ENCODE data around the gene SCFD2. TPM values are rescaled to one million over a fixed set of nuclear protein-coding genes. Genes with fewer than 3 reads are reported as not detected.

The SCFD2 gene
- total RNA-seq, 4 donors from 2014 or later = 12.7 to 23.7 (median 18.3) TPM

DNA sequence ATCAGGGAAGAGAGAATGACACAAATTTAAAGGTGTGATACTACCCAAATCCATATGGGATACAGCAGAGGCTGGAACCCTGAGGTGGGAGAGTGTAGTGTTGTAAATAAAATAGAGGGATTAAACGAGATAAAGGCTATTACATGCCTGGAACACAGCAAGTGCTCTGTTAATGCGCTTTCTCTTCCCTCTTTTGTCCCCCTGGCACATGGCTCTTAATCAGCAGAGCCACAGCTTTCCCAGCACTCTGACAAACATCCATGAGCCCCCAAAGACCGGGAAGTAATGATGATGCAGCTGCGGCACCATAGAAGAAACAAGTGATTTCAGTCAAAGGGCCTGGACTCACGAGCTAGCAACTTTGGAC lies 417.8 kb downstream of the SCFD2 start:
- in situ Hi-C loops (cut with MboI; ENCODE audit: low pct_ligation_motif_present in 1 of 4, low pct_unique_long_range_greater_than_20kb in 1 of 4, low sequenced_read_pairs in 3 of 4) = no loop called here
- H3K4me1 ChIP-seq = no peaks in the 10 kb centered on the region
- no peak overlapping the region for H3K4me3 ChIP-seq
- DNase-seq = no peak
- 85 to 91% methylated on average over 5 of the region's 5 CpGs for WGBS, 2 donors (ENCODE audit: low coverage in 1 of 2)
- H3K27ac ChIP-seq = no peak overlapping the region
- no peaks in the 10 kb centered on the region for H3K9me3 ChIP-seq
- TF ChIP-seq POLR2AphosphoS5 (IDR thresholded peaks at IDR 0.05) (no peak), EP300 (IDR thresholded peaks at IDR 0.05; ENCODE audit: low read depth) (no peak), POLR2A (IDR thresholded peaks at IDR 0.05) (no peak)
- TF ChIP-seq, protein P1, sequence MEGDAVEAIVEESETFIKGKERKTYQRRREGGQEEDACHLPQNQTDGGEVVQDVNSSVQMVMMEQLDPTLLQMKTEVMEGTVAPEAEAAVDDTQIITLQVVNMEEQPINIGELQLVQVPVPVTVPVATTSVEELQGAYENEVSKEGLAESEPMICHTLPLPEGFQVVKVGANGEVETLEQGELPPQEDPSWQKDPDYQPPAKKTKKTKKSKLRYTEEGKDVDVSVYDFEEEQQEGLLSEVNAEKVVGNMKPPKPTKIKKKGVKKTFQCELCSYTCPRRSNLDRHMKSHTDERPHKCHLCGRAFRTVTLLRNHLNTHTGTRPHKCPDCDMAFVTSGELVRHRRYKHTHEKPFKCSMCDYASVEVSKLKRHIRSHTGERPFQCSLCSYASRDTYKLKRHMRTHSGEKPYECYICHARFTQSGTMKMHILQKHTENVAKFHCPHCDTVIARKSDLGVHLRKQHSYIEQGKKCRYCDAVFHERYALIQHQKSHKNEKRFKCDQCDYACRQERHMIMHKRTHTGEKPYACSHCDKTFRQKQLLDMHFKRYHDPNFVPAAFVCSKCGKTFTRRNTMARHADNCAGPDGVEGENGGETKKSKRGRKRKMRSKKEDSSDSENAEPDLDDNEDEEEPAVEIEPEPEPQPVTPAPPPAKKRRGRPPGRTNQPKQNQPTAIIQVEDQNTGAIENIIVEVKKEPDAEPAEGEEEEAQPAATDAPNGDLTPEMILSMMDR (IDR thresholded peaks at IDR 0.05) = no peak
- H3K36me3 ChIP-seq = no peaks in the 10 kb centered on the region
- intact Hi-C loops (cut with DNase I; ENCODE audit: low total_unique reads) = no loop called here
- H3K27me3 ChIP-seq = no peaks in the 10 kb centered on the region

DNA sequence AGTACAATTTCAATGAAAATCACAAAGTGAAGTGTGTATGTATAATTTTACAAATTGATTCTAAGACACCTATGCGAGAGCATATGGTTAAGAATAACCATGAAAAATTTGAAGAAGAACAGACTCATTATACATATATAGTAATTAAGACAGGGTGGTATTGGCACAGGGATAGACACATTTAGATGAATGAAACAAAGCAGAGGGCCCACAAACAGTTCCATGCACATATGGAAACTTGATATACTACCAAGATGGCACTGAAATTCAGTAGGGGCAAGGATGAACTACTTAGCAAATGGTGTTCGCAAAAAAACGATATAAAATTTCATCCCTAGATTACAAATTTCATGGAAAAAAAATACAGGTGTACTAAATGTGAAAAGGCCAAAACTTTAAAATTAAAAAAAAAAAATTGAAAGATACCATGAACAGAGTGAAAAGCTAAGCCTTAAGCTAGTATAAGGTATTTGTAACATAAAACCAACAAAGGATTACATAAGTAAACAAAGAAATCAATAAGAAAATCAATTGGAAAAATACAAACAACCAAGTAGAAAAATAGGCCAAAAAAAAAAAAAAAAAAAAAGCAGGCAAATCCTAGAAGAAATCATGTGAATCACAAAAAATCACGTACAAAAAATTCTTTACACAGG lies 418.3 kb downstream of the SCFD2 start:
- Histone ChIP-seq H3K9me3 (no peaks in the 10 kb centered on the region), H3K27ac (no peak overlapping the region), H3K36me3 (no peaks in the 10 kb centered on the region), H3K4me3 (no peak overlapping the region), H3K27me3 (no peaks in the 10 kb centered on the region), H3K4me1 (no peaks in the 10 kb centered on the region)
- intact Hi-C loops (cut with DNase I; ENCODE audit: low total_unique reads) = no loop called here
- 96 to 100% methylated on average over 4 of the region's 4 CpGs for WGBS, 2 donors (ENCODE audit: low coverage in 1 of 2)
- TF ChIP-seq, protein P1 (IDR thresholded peaks at IDR 0.05) = no peak
- TF ChIP-seq EP300 (IDR thresholded peaks at IDR 0.05; ENCODE audit: low read depth) = no peak
- DNase-seq = no peak
- in situ Hi-C loops (cut with MboI; ENCODE audit: low pct_ligation_motif_present in 1 of 4, low pct_unique_long_range_greater_than_20kb in 1 of 4, low sequenced_read_pairs in 3 of 4) = no loop called here

DNA sequence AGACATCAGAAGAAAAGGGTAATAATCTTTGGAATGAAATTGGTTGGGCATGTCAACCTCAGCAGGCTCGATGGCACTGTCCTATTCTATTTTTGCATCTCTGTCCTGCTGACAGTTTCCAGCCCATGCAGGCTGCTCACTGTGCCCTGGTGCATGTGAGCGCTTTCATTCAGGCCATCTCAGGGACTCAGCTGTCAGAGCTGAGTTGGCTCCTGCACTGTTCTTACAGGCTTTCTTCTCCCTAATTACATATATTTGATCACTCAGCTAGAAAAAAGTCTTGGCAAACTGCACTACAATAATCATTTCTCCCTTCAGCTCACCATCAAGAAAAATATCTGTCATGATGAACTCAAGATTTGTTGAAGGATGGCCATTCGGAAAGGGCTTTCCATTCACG lies 419.0 kb downstream of the SCFD2 start:
- H3K27me3 ChIP-seq = no peaks in the 10 kb centered on the region
- H3K4me3 ChIP-seq = no peak overlapping the region
- no peaks in the 10 kb centered on the region for H3K4me1 ChIP-seq
- H3K27ac ChIP-seq = no peak overlapping the region
- no peaks in the 10 kb centered on the region for H3K9me3 ChIP-seq
- no peak for DNase-seq
- 89 to 92% methylated on average over 4 of the region's 4 CpGs for WGBS, 2 donors (ENCODE audit: low coverage in 1 of 2)
- no peaks in the 10 kb centered on the region for H3K36me3 ChIP-seq
- in situ Hi-C loops (cut with MboI; ENCODE audit: low pct_ligation_motif_present in 1 of 4, low pct_unique_long_range_greater_than_20kb in 1 of 4, low sequenced_read_pairs in 3 of 4) (no loop called here), intact Hi-C loops (cut with DNase I; ENCODE audit: low total_unique reads) (no loop called here)
- no peak for TF ChIP-seq POLR2AphosphoS5 (IDR thresholded peaks at IDR 0.05)
- TF ChIP-seq EP300 (IDR thresholded peaks at IDR 0.05; ENCODE audit: low read depth) = no peak

DNA sequence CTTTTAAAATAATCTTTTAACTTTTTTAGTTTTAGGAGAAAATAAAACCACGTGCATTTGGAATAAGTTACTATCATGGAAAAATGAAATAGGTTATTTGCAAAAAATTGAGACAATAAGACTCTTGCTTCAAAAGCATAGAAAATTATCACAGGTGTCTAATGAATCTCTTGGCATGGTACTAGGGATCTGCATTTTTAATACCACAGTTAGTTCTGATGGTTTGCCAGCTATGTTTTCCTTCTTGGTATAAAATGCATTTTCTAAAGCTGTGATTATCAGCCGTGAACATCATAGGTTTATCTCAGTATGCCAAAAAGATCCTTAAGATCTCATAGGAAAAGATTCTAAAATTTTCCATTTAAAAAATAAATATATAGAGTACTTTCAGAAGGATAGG lies 419.9 kb downstream of the SCFD2 start:
- 93 to 97% methylated on average over 2 of the region's 2 CpGs for WGBS, 2 donors (ENCODE audit: low coverage in 1 of 2)
- Histone ChIP-seq H3K27me3 (no peaks in the 10 kb centered on the region), H3K36me3 (no peaks in the 10 kb centered on the region), H3K9me3 (no peaks in the 10 kb centered on the region), H3K27ac (no peak overlapping the region), H3K4me3 (no peak overlapping the region), H3K4me1 (no peaks in the 10 kb centered on the region)
- in situ Hi-C loops (cut with MboI; ENCODE audit: low pct_ligation_motif_present in 1 of 4, low pct_unique_long_range_greater_than_20kb in 1 of 4, low sequenced_read_pairs in 3 of 4) (no loop called here), intact Hi-C loops (cut with DNase I; ENCODE audit: low total_unique reads) (no loop called here)
- no peak for DNase-seq
- TF ChIP-seq, protein P1 (IDR thresholded peaks at IDR 0.05) = no peak
- no peak for TF ChIP-seq POLR2AphosphoS5 (IDR thresholded peaks at IDR 0.05)
- TF ChIP-seq EP300 (IDR thresholded peaks at IDR 0.05; ENCODE audit: low read depth) = no peak
- no peak for TF ChIP-seq POLR2A (IDR thresholded peaks at IDR 0.05)

DNA sequence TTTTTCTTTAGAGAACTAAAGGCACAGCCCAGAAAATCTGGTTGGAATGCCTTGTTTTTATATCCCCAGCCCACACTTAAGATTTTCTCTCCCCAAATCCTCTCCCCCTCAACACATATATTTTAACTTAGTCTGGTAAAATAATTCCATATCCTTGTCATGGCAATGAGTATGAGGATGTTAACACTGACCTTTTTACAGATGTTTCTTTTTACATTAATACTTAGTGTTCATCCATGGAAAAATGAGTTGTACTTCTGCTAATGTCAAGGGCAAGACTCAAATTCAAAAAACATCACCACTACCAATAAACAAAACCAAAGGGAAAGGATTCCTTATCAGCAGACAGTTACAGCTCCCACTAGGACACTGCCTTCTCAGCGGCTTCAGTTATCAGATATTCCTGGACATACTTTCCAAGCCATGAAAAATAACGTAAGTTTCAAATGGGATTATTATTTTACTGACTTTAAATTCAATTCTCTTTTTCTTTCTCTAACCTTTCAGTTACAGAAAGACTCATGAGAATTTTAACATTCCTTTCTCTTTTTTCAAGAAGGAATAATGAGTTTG lies 420.4 kb downstream of the SCFD2 start:
- TF ChIP-seq, protein P1 (IDR thresholded peaks at IDR 0.05) = no peak
- TF ChIP-seq POLR2A (IDR thresholded peaks at IDR 0.05) = no peak
- no peak for TF ChIP-seq POLR2AphosphoS5 (IDR thresholded peaks at IDR 0.05)
- TF ChIP-seq EP300 (IDR thresholded peaks at IDR 0.05; ENCODE audit: low read depth) = no peak
- no peak for DNase-seq
- H3K9me3 ChIP-seq = no peaks in the 10 kb centered on the region
- no peaks in the 10 kb centered on the region for H3K27me3 ChIP-seq
- WGBS, 2 donors (ENCODE audit: low coverage in 1 of 2) = 92 to 94% methylated on average over 2 of the region's 2 CpGs
- in situ Hi-C loops (cut with MboI; ENCODE audit: low pct_ligation_motif_present in 1 of 4, low pct_unique_long_range_greater_than_20kb in 1 of 4, low sequenced_read_pairs in 3 of 4) (no loop called here), intact Hi-C loops (cut with DNase I; ENCODE audit: low total_unique reads) (no loop called here)
- H3K4me1 ChIP-seq = no peaks in the 10 kb centered on the region
- no peak overlapping the region for H3K4me3 ChIP-seq
- H3K27ac ChIP-seq = no peak overlapping the region
- H3K36me3 ChIP-seq = no peaks in the 10 kb centered on the region
